ENCODE measurements around the gene CCT2.

Gene CCT2

DNA sequence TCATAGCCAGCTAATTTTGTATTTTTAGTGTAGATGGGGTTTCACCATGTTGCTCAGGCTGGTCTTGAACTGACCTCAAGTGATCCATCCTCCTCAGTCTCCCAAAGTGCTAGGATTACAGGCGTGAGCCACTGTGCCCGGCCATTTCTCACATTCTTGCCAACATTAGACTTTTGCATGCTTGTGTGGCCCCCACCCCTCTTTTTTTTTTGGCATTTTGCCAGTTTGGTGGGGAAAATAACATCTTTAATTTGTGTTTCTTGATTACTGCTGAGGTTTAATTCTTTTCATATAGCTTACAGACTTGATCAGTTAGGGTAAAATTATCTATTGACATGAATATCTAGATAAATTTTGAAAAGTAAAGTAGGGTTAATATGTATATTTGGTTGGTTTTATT is 3.8 kb downstream of the CCT2 start:
- ChIA-PET POLR2A (no interaction called here), CTCF (interaction anchor here (0.5 kb wide), 1 partner anchor 62 kb away, joined by 5 read pairs; no protein-coding TSS in a partner anchor)
- DNase-seq (ENCODE audit: extremely low spot score) = no peak
- TF ChIP-seq, protein P1, sequence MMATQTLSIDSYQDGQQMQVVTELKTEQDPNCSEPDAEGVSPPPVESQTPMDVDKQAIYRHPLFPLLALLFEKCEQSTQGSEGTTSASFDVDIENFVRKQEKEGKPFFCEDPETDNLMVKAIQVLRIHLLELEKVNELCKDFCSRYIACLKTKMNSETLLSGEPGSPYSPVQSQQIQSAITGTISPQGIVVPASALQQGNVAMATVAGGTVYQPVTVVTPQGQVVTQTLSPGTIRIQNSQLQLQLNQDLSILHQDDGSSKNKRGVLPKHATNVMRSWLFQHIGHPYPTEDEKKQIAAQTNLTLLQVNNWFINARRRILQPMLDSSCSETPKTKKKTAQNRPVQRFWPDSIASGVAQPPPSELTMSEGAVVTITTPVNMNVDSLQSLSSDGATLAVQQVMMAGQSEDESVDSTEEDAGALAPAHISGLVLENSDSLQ (IDR thresholded peaks at IDR 0.05) = no peak
- TF ChIP-seq BHLHE40 (IDR thresholded peaks at IDR 0.05; ENCODE audit: borderline replicate concordance) = no peak
- no peak for TF ChIP-seq FOXM1 (IDR thresholded peaks at IDR 0.05; ENCODE audit: borderline replicate concordance)
- TF ChIP-seq L3MBTL2 (conservative IDR thresholded peaks at IDR 0.05) = no peak
- no peak for TF ChIP-seq NFRKB (IDR thresholded peaks at IDR 0.05)
- no peak for TF ChIP-seq TARDBP (IDR thresholded peaks at IDR 0.05)
- no peak for TF ChIP-seq FOXA1 (IDR thresholded peaks at IDR 0.05)
- TF ChIP-seq ARNT (IDR thresholded peaks at IDR 0.05) = no peak
- TF ChIP-seq SP1 (IDR thresholded peaks at IDR 0.05) = no peak
- no peak for TF ChIP-seq HDGF (IDR thresholded peaks at IDR 0.05; ENCODE audit: borderline replicate concordance)
- no peak for TF ChIP-seq ZNF384 (IDR thresholded peaks at IDR 0.05)
- TF ChIP-seq CTBP1 (IDR thresholded peaks at IDR 0.05; ENCODE audit: borderline replicate concordance) = no peak
- no peak for TF ChIP-seq LEF1 (IDR thresholded peaks at IDR 0.05; ENCODE audit: borderline replicate concordance)
- TF ChIP-seq SUZ12 (IDR thresholded peaks at IDR 0.05) = no peak
- no peak for TF ChIP-seq ELF4 (IDR thresholded peaks at IDR 0.05)
- no peak for TF ChIP-seq FOXK2 (IDR thresholded peaks at IDR 0.05)

DNA sequence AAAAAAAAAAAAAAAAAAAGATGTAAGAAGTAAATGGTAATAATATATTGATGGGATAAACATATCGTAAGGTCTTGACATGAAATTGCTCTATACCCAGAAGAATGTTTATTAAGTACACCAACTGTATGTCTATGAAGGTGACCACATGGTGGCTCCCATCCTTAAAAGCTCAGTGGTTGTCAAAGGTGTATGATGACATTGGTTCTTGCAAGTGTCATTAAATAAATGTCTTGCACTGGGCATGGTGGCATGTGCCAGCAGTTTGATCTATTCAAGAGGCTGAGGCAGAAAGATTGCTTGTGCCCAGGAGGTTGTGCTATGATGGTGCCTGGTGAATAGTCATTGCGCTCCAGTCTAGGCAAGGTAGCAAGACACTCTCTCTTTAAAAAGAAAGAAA is 10.4 kb downstream of the CCT2 start:
- ChIA-PET CTCF (no interaction called here), POLR2A (no interaction called here)
- no peak for TF ChIP-seq NFRKB (IDR thresholded peaks at IDR 0.05)
- no peak for TF ChIP-seq BHLHE40 (IDR thresholded peaks at IDR 0.05; ENCODE audit: borderline replicate concordance)
- TF ChIP-seq SUZ12 (IDR thresholded peaks at IDR 0.05) = no peak
- no peak for TF ChIP-seq HDGF (IDR thresholded peaks at IDR 0.05; ENCODE audit: borderline replicate concordance)
- TF ChIP-seq FOXA1 (IDR thresholded peaks at IDR 0.05) = no peak
- TF ChIP-seq ZNF384 (IDR thresholded peaks at IDR 0.05) = no peak
- no peak for TF ChIP-seq FOXK2 (IDR thresholded peaks at IDR 0.05)
- no peak for TF ChIP-seq ARNT (IDR thresholded peaks at IDR 0.05)
- TF ChIP-seq ELF4 (IDR thresholded peaks at IDR 0.05) = no peak
- no peak for TF ChIP-seq L3MBTL2 (conservative IDR thresholded peaks at IDR 0.05)
- no peak for TF ChIP-seq LEF1 (IDR thresholded peaks at IDR 0.05; ENCODE audit: borderline replicate concordance)
- TF ChIP-seq CTBP1 (IDR thresholded peaks at IDR 0.05; ENCODE audit: borderline replicate concordance) = no peak
- TF ChIP-seq FOXM1 (IDR thresholded peaks at IDR 0.05; ENCODE audit: borderline replicate concordance) = no peak
- no peak for TF ChIP-seq TARDBP (IDR thresholded peaks at IDR 0.05)
- no peak for TF ChIP-seq SP1 (IDR thresholded peaks at IDR 0.05)
- TF ChIP-seq, protein P1 (IDR thresholded peaks at IDR 0.05) = no peak
- DNase-seq (ENCODE audit: extremely low spot score) = no peak

DNA sequence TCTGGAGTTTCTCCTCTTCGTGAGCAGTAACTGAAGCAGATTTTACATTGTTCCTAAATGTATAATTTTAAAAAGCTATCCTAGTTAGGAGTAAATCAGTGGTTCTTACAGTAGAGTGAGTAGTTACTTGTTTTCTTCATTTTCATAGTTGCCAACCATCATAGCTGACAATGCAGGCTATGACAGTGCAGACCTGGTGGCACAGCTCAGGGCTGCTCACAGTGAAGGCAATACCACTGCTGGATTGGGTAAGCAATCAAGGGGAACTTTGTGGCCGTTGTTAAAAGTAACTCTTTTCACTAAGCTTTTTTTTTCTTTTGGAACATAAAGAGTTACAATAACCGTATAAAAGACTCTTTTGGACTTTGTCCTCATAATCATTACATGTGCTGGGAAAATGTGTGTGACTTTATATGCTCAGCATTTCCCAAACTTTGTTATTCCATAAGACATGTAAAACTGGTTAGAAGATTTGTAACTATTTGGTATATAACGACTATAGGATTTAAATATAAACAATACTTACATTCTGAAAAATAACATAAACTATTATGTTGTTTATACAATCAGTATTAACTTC is 13.0 kb downstream of the CCT2 start:
- ChIA-PET POLR2A (no interaction called here), CTCF (no interaction called here)
- no peak for DNase-seq (ENCODE audit: extremely low spot score)
- TF ChIP-seq SUZ12 (IDR thresholded peaks at IDR 0.05) (no peak), TARDBP (IDR thresholded peaks at IDR 0.05) (no peak), CTBP1 (IDR thresholded peaks at IDR 0.05; ENCODE audit: borderline replicate concordance) (no peak), L3MBTL2 (conservative IDR thresholded peaks at IDR 0.05) (no peak), BHLHE40 (IDR thresholded peaks at IDR 0.05; ENCODE audit: borderline replicate concordance) (no peak), FOXM1 (IDR thresholded peaks at IDR 0.05; ENCODE audit: borderline replicate concordance) (no peak), NFRKB (IDR thresholded peaks at IDR 0.05) (no peak), FOXK2 (IDR thresholded peaks at IDR 0.05) (no peak), ELF4 (IDR thresholded peaks at IDR 0.05) (no peak), ZNF384 (IDR thresholded peaks at IDR 0.05) (no peak), FOXA1 (IDR thresholded peaks at IDR 0.05) (no peak), LEF1 (IDR thresholded peaks at IDR 0.05; ENCODE audit: borderline replicate concordance) (no peak), ARNT (IDR thresholded peaks at IDR 0.05) (no peak), HDGF (IDR thresholded peaks at IDR 0.05; ENCODE audit: borderline replicate concordance) (no peak), SP1 (IDR thresholded peaks at IDR 0.05) (no peak)
- TF ChIP-seq, protein P1 (IDR thresholded peaks at IDR 0.05) = no peak

DNA sequence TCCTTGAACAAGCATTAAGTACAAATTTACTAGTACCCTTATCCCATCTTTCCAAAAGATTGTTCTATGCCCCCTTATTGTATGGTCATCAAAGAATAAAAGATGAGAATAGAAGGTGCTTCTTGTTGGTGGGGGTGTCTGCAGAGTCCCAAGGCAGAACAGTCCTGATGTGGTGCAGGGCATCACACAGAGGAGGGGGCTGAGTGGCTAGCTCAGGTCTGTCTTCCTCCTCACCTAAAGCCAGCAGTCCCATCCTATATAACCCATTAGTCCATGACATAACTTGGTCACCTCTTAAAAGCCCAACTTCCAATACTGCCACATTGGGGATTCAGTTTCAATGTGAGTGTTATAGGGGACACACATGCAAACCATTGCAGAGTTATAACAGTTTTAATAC is 15.5 kb downstream of the CCT2 start:
- ChIA-PET CTCF (interaction anchor here (0.6 kb wide), 1 partner anchor 19 kb away, joined by 3 read pairs; no protein-coding TSS in a partner anchor), POLR2A (interaction anchor here (1.3 kb wide), 1 partner anchor 15 kb away, joined by 4 read pairs; the partner anchor contains the start of gene CCT2)
- DNase-seq (ENCODE audit: extremely low spot score) = no peak
- TF ChIP-seq SP1 (IDR thresholded peaks at IDR 0.05) (no peak), FOXA1 (IDR thresholded peaks at IDR 0.05) (no peak), L3MBTL2 (conservative IDR thresholded peaks at IDR 0.05) (no peak), SUZ12 (IDR thresholded peaks at IDR 0.05) (no peak), HDGF (IDR thresholded peaks at IDR 0.05; ENCODE audit: borderline replicate concordance) (no peak), ARNT (IDR thresholded peaks at IDR 0.05) (no peak), TARDBP (IDR thresholded peaks at IDR 0.05) (no peak), ELF4 (IDR thresholded peaks at IDR 0.05) (no peak), ZNF384 (IDR thresholded peaks at IDR 0.05) (no peak), FOXM1 (IDR thresholded peaks at IDR 0.05; ENCODE audit: borderline replicate concordance) (no peak), CTBP1 (IDR thresholded peaks at IDR 0.05; ENCODE audit: borderline replicate concordance) (no peak), BHLHE40 (IDR thresholded peaks at IDR 0.05; ENCODE audit: borderline replicate concordance) (no peak), FOXK2 (IDR thresholded peaks at IDR 0.05) (no peak), NFRKB (IDR thresholded peaks at IDR 0.05) (no peak), LEF1 (IDR thresholded peaks at IDR 0.05; ENCODE audit: borderline replicate concordance) (no peak)
- TF ChIP-seq, protein P1 (IDR thresholded peaks at IDR 0.05) = no peak
